Calu3 (cell line): ENCODE data around the gene STAP1. TPM values are rescaled to one million over a fixed set of nuclear protein-coding genes. Genes with fewer than 3 reads are reported as not detected.

Experiments
- BruUV-seq: library from RNA; stranded (reverse); fragments of 400-500 nt; replicated peaks from 2 replicates; lab custom pipeline; 2021; lab: Mats Ljungman, UMichigan
- CTCF ChIA-PET: fragments of 300-600 bp; sonication (Branson Sonifier 250); formaldehyde crosslinking; loops from one replicate; lab custom pipeline; 2022; ENCODE audit warnings: antibody characterized with exemption; lab: Charles Lee
- DNase-seq: peaks from one replicate; pipeline ENCODE4 v3.0.0; 2022
- H3K27ac Mint-ChIP-seq: one replicate; pipeline ENCODE4 v1.8.0; 2022; ENCODE audit warnings: mixed read lengths; ENCODE audit not compliant: unreplicated experiment
- H3K27me3 Mint-ChIP-seq: one replicate; pipeline ENCODE4 v1.8.0; 2022; ENCODE audit warnings: mixed read lengths; ENCODE audit not compliant: unreplicated experiment
- H3K36me3 Mint-ChIP-seq: one replicate; pipeline ENCODE4 v1.8.0; 2022; ENCODE audit warnings: mild to moderate bottlenecking, moderate library complexity, mixed read lengths; ENCODE audit not compliant: insufficient read depth, unreplicated experiment
- H3K4me1 Mint-ChIP-seq: one replicate; pipeline ENCODE4 v1.8.0; 2022; ENCODE audit warnings: mild to moderate bottlenecking, low read depth, mixed read lengths; ENCODE audit not compliant: unreplicated experiment
- H3K4me3 Mint-ChIP-seq: one replicate; pipeline ENCODE4 v1.8.0; 2022; ENCODE audit warnings: mild to moderate bottlenecking, low read depth, moderate library complexity, mixed read lengths; ENCODE audit not compliant: unreplicated experiment
- H3K9me3 Mint-ChIP-seq: one replicate; pipeline ENCODE4 v1.8.0; 2022; ENCODE audit warnings: low read depth, mixed read lengths; ENCODE audit not compliant: unreplicated experiment
- intact Hi-C: fragments of 100-400 bp; cut with micrococcal nuclease; formaldehyde crosslinking; loops from one replicate; pipeline ENCODE4 v1.10.0; 2022; ENCODE audit not compliant: unreplicated experiment
- total RNA-seq: library from RNA; stranded (reverse); gene quantifications from 2 replicates; pipeline ENCODE4 v1.2.3, GENCODE V29; 2022
- TF ChIP-seq, protein P1 (sequence below): fragments of 200-600 bp; IDR thresholded peaks from one replicate; pipeline ENCODE4 v1.8.0; 2022; ENCODE audit warnings: antibody characterized with exemption; ENCODE audit not compliant: unreplicated experiment

Gene STAP1
- total RNA-seq, 1 experiment from 2014 or later, result not detected

DNA sequence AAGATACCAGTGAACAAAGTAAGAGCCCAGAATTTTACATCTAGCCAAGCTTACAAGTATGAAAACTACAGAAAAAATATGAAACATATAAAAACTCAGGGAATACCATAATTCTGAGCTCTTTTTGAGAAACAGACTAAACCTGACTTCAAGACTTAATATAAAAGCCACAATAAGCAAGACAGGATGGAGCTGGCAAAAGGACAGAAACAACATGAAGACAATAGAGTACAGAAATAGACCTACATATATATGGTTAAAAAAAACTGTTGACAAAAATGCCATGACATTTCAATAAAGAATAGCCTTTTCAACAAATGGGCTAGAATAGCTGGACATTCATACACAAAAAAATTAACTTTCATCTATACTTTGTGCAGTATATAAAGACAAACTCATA lies 93.0 kb downstream of the STAP1 start:
- Mint-ChIP-seq H3K27ac (no peak overlapping the region), H3K4me3 (no peak overlapping the region), H3K9me3 (no peaks in the 10 kb centered on the region), H3K27me3 (no peaks in the 10 kb centered on the region), H3K36me3 (no peaks in the 10 kb centered on the region), H3K4me1 (no peaks in the 10 kb centered on the region)
- intact Hi-C loops, result no loop called here
- TF ChIP-seq, protein P1, sequence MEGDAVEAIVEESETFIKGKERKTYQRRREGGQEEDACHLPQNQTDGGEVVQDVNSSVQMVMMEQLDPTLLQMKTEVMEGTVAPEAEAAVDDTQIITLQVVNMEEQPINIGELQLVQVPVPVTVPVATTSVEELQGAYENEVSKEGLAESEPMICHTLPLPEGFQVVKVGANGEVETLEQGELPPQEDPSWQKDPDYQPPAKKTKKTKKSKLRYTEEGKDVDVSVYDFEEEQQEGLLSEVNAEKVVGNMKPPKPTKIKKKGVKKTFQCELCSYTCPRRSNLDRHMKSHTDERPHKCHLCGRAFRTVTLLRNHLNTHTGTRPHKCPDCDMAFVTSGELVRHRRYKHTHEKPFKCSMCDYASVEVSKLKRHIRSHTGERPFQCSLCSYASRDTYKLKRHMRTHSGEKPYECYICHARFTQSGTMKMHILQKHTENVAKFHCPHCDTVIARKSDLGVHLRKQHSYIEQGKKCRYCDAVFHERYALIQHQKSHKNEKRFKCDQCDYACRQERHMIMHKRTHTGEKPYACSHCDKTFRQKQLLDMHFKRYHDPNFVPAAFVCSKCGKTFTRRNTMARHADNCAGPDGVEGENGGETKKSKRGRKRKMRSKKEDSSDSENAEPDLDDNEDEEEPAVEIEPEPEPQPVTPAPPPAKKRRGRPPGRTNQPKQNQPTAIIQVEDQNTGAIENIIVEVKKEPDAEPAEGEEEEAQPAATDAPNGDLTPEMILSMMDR, result no peak
- no TSS peak for BruUV-seq
- CTCF ChIA-PET, result no interaction called here
- no peak for DNase-seq

Other genes starting within 250 kb of the STAP1 start
- gene CENPC, start 13.2 kb upstream of the STAP1 start, total RNA-seq, result 10.7 and 12.9 TPM in 2 replicates
- 66.1 and 70.7 TPM in 2 replicates for gene UBA6, start 142.4 kb downstream of the STAP1 start, total RNA-seq
- not detected in 2 replicates for gene GNRHR, start 195.7 kb downstream of the STAP1 start, total RNA-seq